Prostate gland (tissue), 2 donors: ENCODE measurements around the gene ENTPD8. TPM values are rescaled to one million over a fixed set of nuclear protein-coding genes. Genes with fewer than 3 reads are reported as not detected.
A peak's percentile ranks its signal among the peaks of the same experiment; 100 is the strongest.

Experiments used
- DNase-seq: peaks from one replicate; pipeline ENCODE4 v3.0.0-alpha.2; 2019; ENCODE audit warnings: low spot score
- H3K27ac ChIP-seq, 2 donors: fragments of 200-600 bp; sonication (generic); 2 replicates each; pipeline ENCODE4 v1.5.1; 2017 to 2019
- H3K27me3 ChIP-seq: fragments of 200-600 bp; sonication (generic); replicated peaks from 2 replicates; pipeline ENCODE4 v1.5.1; 2019; ENCODE audit not compliant: insufficient read depth
- H3K36me3 ChIP-seq, 2 donors: fragments of 200-600 bp; sonication (generic); 1 replicate in 1 of 2; 2 replicates in 1 of 2; pipeline versions ENCODE4 v1.5.1 to v1.8.1; 2017 to 2019
- H3K4me1 ChIP-seq: fragments of 200-600 bp; sonication (generic); replicated peaks from 2 replicates; pipeline ENCODE4 v1.5.1; 2019
- H3K4me3 ChIP-seq, 2 donors: fragments of 200-600 bp; sonication (generic); 2 replicates each; pipeline ENCODE4 v1.5.1; 2017 to 2019
- H3K9me3 ChIP-seq: fragments of 200-600 bp; sonication (generic); 2 replicates; pipeline ENCODE4 v1.5.1; 2017
- POLR2A ChIP-seq: fragments of 450-650 bp; IDR thresholded peaks from one replicate; pipeline ENCODE4 v1.6.1; 2016; ENCODE audit warnings: antibody characterized with exemption, mild to moderate bottlenecking
- POLR2AphosphoS5 ChIP-seq: sonication (generic); formaldehyde crosslinking; IDR thresholded peaks from one replicate; pipeline ENCODE4 v1.6.1; 2017; ENCODE audit warnings: antibody characterized with exemption
- WGBS: methylation state at CpG from one replicate; pipeline ENCODE4 v1.1.5; 2018; 5-methylcytosine and 5-hydroxymethylcytosine counted together
- intact Hi-C: fragments of 100-400 bp; cut with DNase I; formaldehyde crosslinking; loops from one replicate; pipeline ENCODE4 v1.14.2; 2022
- total RNA-seq, 2 donors: library from RNA; depleted of rRNA; stranded (reverse); fragments of >200 nt; gene quantifications; one replicate each; pipeline ENCODE4 v1.1.0, GENCODE V29; 2016
- TF ChIP-seq, protein P1 (sequence below), 4 experiments: fragments of 200-600 bp in 2 of 4; fragments of 450-650 bp in 2 of 4; sonication (generic) in 2 of 4; IDR thresholded peaks; 1 replicate in 3 of 4; 2 replicates in 1 of 4; pipeline ENCODE4 v1.5.1; 2016 to 2019; ENCODE audit warnings: antibody characterized with exemption in 4 of 4, mild to moderate bottlenecking in 2 of 4, moderate library complexity in 2 of 4

ENTPD8 gene
- total RNA-seq, 2 donors from 2014 or later: 1.8 TPM

DNA sequence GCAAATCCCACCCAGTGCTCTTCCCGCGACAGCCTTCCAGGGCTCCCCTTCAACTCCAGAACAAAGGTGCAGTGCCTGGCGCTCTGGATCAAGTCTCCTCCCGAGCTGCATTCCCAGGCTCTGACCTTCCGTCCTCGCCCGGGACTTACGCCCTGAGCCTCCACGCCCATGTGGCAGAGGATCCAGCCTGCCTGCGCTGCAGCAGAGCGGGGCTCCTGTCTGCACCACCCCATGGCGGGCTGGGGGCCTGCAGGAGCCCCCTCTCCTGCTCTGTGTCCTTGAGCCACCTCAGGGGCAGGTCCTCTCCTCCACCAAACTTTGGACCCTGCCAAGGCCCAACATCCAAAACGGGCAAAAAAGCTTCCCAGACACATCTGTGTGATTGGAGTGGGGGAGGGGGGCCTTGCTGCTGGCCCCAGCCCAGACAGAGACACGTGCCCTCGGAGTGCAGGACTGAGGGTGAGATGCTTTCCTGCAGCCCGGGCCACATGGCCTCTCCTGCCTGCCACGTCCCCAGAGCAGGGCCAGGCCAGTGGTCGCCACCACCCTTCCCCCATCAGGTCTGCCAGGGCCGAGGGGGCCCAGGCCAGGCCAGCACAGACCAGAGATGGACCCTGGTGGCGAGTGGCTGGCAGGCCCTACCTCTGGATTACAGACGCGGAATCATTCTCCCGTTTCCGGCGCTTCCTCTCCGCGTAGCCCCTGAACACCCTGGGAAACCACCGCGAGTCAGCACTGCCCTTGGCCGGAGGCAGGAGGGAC, 13.6 kb upstream of the ENTPD8 start:
- TF ChIP-seq, protein P1, sequence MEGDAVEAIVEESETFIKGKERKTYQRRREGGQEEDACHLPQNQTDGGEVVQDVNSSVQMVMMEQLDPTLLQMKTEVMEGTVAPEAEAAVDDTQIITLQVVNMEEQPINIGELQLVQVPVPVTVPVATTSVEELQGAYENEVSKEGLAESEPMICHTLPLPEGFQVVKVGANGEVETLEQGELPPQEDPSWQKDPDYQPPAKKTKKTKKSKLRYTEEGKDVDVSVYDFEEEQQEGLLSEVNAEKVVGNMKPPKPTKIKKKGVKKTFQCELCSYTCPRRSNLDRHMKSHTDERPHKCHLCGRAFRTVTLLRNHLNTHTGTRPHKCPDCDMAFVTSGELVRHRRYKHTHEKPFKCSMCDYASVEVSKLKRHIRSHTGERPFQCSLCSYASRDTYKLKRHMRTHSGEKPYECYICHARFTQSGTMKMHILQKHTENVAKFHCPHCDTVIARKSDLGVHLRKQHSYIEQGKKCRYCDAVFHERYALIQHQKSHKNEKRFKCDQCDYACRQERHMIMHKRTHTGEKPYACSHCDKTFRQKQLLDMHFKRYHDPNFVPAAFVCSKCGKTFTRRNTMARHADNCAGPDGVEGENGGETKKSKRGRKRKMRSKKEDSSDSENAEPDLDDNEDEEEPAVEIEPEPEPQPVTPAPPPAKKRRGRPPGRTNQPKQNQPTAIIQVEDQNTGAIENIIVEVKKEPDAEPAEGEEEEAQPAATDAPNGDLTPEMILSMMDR (IDR thresholded peaks at IDR 0.05): no peak
- TF ChIP-seq POLR2A: no peak
- no peak for TF ChIP-seq POLR2AphosphoS5
- Histone ChIP-seq H3K4me1 (peaks cover 12% of the 10 kb centered on the region), H3K4me3 (peak overlapping the region in 1 of 2 donors; percentile 31), H3K36me3 (no peaks in the 10 kb centered on the region), H3K9me3 (no peaks in the 10 kb centered on the region), H3K27me3 (no peaks in the 10 kb centered on the region), H3K27ac (peak overlapping the region; percentile 33 to 38)
- intact Hi-C loops: no loop called here
- DNase-seq: no peak
- 75% methylated on average over 25 of the region's 30 CpGs for WGBS

DNA sequence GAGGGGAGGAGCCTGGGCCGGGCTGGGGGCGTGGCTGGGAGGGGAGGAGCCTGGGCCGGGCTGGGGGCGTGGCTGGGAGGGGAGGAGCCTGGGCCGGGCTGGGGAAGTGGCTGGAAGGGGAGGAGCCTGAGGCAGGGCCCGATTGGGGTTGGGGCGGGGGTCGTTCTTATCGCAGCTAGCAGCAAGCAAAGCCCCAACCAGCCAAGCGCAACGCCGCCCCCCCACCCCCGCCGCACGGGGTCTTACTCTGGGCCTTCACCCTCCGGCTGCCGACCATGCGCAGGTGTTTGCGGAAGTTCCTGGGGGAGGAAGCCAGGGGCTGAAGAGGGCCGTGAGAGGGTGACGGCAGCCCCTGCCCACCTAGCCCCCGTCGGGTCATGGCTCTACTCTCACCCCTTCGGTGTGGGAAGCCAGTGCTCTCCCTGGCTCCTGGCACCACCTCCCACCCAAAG, 13.0 kb upstream of the ENTPD8 start:
- 46% methylated on average over 6 of the region's 24 CpGs for WGBS
- H3K27me3 ChIP-seq: no peaks in the 10 kb centered on the region
- peaks cover 10% of the 10 kb centered on the region for H3K4me1 ChIP-seq
- no peaks in the 10 kb centered on the region for H3K9me3 ChIP-seq
- H3K36me3 ChIP-seq: no peaks in the 10 kb centered on the region
- TF ChIP-seq, protein P1 (IDR thresholded peaks at IDR 0.05): peak in 1 of 4 experiments; percentile 4
- no peak for TF ChIP-seq POLR2AphosphoS5
- peak overlapping the region in 1 of 2 donors; percentile 31 for H3K4me3 ChIP-seq
- peak overlapping the region; percentile 33 to 38 for H3K27ac ChIP-seq
- DNase-seq: no peak
- intact Hi-C loops: no loop called here

DNA sequence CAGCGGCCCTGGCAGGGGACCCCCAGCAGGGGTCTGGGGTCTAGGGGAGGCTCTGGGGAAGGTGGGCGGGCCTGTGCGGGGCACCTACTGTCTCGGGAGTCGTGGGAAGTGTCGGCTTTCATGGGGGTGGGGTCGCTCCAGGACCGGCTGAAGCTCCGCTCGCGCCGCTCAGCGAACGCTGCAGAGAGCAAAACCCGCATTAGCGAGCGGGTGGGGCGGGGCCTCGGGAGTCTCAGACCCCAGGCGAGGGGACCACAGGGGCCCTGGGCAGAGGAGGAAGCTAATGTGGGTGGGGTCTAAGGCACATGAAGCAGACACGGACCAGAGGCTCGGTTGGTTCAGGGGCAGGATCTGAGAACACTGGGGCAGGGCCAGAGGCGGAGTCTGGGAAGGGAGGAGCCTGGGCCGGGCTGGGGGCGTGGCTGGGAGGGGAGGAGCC, 12.5 kb upstream of the ENTPD8 start:
- H3K27ac ChIP-seq: no peak overlapping the region

DNA sequence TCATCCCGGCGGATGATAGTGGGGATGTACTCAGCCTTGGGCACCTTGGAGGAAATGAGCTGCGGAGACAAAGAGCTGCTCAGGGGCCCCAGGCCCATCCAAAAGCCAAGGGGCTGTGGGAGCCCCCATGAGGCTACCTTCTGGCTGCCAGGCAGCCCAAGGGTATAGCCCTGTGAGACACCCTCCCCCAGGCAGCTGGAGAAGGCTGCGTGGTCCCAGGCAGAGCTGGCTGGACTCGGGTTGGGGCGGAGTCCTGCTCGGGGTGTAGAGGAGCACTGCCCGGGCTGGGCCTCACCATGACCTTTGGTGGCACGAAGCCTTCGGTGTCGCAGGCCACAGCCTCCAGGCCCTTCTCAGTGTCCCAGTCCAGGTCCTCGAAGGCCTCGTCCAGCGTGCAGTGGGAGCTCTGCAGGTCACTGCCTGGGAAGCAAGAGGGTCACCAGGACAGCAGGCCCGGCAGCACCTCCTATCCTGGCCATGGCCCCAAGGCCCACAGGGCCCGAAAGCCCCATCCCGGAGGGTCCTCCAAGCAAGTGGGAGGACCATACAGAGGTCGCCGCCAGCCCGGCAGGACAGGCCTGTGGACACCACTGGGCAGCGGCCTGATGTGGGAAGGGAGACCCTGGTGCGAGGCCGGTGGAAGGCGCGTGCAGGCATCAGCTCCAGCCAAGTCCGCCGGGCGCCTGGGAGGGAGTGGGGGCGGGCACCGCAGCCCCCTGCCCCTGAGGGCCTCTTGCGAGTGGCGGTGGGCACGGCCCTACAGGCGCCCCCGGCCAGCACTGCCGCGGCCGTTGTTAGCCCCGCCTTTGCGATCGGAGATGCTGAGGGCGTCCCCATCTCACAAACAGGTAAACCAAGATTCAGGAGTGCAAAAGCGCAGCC, 11.8 kb upstream of the ENTPD8 start:
- no peak for DNase-seq

More for the DNA sequence above, 12.5 kb upstream of the ENTPD8 start:
- Histone ChIP-seq H3K36me3 (no peaks in the 10 kb centered on the region), H3K27me3 (no peaks in the 10 kb centered on the region), H3K9me3 (no peaks in the 10 kb centered on the region), H3K4me3 (peak overlapping the region in 1 of 2 donors; percentile 19), H3K4me1 (peaks cover 10% of the 10 kb centered on the region)
- TF ChIP-seq POLR2AphosphoS5 (no peak), POLR2A (no peak)
- TF ChIP-seq, protein P1 (IDR thresholded peaks at IDR 0.05): no peak
- peak; percentile 69 for DNase-seq
- WGBS: 41% methylated on average over 25 of the region's 25 CpGs
- intact Hi-C loops: no loop called here

More for the DNA sequence above, 11.8 kb upstream of the ENTPD8 start:
- H3K27me3 ChIP-seq: no peaks in the 10 kb centered on the region
- peak overlapping the region in 1 of 2 donors; percentile 19 for H3K4me3 ChIP-seq
- 85% methylated on average over 37 of the region's 43 CpGs for WGBS
- no peaks in the 10 kb centered on the region for H3K36me3 ChIP-seq
- H3K4me1 ChIP-seq: peaks cover 4% of the 10 kb centered on the region
- H3K27ac ChIP-seq: no peak overlapping the region
- no peaks in the 10 kb centered on the region for H3K9me3 ChIP-seq
- TF ChIP-seq, protein P1 (IDR thresholded peaks at IDR 0.05): no peak
- TF ChIP-seq POLR2A: no peak
- TF ChIP-seq POLR2AphosphoS5: no peak
- intact Hi-C loops: no loop called here
